Measurements from ENCODE around the gene CDRT4. TPM values are rescaled to one million over a fixed set of nuclear protein-coding genes. Genes with fewer than 3 reads are reported as not detected.

The CDRT4 gene
- total RNA-seq, 1 donor from 2014 or later, result 1.9 TPM

DNA sequence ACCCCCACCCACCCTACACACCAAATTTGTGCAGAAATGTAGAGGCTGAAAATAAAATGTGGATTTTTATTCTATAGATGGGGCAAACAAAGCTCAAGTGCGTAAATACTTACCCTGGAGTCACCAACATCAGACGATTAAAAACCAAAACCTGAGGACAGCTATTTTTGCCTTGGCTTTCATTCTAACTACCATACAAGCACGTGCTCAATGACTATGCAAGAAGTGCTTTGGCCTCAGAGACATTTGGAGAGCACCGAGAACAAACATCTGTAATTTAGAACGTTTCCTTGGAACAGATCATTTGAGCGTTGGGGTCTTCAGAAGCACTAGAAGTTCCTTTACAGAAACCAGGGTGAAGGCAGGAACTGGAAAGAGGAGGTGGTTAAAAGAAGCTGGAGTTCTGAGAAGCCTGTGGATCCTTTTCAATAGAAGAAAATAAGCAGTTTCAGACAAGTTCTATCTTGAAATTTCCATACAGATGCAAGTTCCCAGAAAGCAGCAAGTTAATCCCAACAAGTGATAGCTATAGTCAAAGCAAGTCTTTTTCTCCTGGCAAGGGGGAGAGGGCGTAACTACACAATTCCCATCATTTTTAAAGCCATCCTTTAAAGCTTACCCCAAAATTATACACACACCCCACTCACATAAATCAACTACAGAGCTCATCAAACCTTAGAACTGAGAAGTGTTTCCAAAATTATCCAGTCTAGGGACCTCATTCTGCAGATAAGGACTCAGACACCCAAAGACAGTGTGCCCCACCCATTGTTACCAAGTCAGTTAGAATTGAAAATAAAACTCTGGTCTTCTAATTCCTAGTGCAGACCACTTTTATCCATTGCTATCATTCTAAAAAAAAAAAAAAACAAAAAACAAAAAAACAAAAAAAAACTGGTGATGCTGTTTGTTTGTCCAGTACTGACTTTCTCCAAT lies 29.6 kb upstream of the CDRT4 start:
- ATAC-seq (ENCODE audit: poor library complexity), result peak; percentile 70
- no peak for DNase-seq
- intact Hi-C loops (cut with DNase I), result no loop called here

DNA sequence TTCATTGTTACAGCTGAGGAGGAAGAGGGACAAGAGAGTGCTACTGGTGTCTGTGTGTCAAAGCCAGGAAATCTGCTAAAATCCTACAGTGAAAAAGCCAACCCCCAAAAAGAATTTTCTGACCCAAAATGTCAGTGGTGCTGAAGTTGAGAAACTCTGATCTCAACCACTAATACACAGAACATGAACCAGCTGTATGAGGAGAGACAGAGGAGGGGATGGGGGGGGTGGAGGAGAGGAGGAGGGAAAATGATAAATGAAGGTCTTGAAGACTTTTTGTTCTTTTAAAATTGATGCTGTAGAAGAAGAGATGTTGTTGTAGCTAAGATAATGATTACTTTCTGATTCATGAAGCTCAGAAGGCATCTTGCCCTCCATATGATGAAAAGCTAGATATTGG lies 27.4 kb upstream of the CDRT4 start:
- intact Hi-C loops (cut with DNase I), result no loop called here
- no peak for ATAC-seq (ENCODE audit: poor library complexity)
- DNase-seq, result no peak

DNA sequence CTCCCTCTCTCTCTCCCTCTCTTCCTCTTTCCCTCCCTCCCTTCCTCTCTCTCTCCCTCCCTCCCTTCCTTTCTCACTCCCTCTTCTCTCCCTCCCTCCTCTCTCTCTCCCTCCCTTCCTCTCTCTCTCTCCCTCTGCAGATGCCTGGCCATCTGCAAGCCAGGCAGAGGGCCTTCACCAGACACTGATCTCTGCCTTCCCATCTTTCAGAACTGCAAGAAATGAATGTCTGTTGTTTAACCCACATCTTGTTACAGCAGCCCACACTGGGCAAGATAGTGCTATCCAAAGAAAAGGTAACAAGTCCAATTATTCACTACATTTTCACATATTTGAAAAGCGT lies 26.2 kb upstream of the CDRT4 start:
- intact Hi-C loops (cut with DNase I), result no loop called here
- ATAC-seq (ENCODE audit: poor library complexity) (no peak), DNase-seq (no peak)

DNA sequence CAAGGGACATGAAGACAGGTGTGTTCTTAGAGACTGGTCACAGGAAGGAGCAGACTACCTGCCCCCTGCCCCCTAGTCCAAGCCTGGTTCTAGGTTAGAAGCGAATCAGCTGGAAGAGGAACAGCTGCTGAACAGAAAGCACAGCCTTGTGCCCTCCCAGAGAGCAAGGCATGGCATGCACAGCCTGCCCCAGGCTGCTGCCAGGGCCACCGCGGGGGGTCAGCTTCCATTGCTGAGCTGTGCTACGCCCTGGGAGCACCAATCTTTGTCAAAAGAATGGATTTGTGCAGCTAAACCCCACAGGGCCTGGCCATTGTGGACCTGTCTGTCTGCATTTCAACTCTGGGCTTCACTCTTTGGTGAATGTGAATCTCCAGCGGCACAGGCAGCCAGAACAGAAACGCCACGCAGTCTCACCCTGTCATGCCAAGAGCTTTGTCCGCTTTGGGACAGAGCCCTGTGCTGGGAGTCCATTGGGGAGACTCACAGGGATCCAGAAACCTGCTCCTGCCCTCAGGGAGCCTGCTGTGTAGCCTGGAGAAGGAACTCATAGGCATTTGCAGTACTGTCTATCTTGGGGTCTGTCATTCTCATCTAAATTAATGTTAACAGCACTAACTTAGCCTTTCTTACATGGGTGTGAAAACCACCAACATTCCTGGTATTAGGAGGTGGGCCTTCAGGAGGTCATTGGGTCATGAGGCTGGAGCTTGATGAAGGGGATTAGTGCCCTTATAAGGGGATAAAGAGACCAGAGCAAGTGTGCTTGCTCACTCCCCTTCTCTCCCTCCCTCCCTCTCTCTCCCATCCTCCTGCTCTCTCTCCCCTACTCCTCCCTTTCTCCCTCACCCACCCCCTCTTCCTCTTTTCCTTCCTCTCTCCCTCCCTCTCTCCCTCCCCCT lies 25.6 kb upstream of the CDRT4 start:
- ATAC-seq (ENCODE audit: poor library complexity) (no peak), DNase-seq (no peak)
- intact Hi-C loops (cut with DNase I), result no loop called here

DNA sequence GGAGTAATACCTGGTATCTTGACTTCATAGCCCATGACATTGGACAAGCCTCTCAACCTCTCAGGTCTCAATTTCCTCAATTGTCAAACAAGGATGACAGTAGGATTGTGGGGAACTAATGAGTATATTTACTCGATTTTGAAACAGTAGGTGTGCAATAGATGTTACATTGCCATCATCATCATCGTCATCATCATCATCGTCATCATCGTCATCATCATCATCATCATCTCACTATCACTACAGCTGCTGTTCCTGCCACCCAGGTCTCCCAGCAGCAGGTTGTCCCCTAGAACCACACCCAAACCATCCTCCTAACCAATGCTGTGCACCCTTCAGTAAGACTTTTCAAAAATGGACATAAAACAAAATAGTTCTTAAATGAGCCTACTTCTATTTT lies 24.8 kb upstream of the CDRT4 start:
- no peak for ATAC-seq (ENCODE audit: poor library complexity)
- intact Hi-C loops (cut with DNase I), result no loop called here
- no peak for DNase-seq

DNA sequence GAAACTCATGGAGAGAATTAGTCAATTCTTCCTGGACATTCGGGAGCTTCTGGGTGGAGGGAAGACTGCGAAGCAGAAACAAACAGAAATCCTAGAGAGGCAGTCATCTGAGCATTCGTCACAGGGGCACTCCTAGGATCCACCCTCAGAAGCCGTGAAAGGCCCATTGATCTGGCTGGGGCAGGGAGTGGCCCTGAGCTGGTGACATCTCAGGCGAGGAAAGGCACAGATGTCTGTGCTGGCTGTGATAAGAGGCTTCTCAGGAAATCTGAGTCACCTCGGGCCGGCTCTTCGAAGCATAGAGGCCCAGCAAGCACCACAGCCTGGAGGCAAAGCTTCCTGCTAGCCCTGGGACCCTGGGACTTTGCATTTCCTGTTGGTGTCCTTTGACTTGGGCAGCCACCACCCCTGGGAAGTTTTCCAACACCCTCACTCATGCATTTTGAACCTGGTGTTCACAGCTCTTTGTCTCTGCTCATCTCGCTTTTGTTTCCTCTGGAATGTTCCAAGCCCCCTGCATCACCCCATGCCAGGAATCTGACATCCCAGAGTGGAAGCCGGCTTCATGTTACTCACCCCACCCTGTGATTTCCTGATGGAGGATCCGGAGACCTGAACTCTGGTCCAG lies 23.3 kb upstream of the CDRT4 start:
- DNase-seq (peak; percentile 76), ATAC-seq (ENCODE audit: poor library complexity) (peak; percentile 86)
- intact Hi-C loops (cut with DNase I), result no loop called here

DNA sequence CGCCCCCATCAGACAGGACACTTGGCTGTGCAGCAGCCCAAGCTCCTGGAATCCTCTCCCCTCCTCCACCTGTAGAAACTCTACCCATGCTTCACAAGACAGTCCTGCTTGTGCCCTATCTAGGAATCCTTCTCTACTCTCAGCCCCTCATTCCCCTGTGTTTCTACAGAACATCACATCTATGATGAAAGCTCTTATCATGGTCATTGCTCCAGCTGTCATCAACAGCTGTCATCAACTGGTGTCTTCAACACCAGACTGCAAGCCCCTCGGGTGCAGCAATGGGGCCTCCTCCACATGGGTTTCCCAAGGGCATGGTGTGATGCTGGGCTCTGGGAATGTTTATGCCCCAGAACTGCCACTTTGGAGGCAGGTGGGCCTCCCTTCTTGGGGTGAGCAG lies 21.1 kb upstream of the CDRT4 start:
- intact Hi-C loops (cut with DNase I), result no loop called here
- DNase-seq (no peak), ATAC-seq (ENCODE audit: poor library complexity) (no peak)

DNA sequence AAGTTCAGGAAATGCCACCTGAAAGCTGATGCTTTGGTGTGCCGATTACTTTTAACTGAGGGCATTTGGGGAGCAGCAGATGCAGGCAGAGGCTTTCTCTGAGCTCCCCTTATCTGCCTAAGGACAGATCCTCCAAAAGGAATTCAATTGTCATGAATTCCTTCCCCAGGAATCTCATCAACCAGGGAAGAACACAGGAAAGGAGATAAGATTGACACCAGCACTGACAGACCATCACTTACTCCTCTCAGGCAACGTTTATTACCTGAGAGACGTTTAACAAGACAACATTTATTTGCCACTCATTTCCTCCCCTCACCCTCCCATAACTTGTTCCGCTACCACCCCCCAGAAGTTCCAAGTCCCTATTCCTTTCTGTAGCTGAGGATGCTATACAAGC lies 17.6 kb upstream of the CDRT4 start:
- ATAC-seq (ENCODE audit: poor library complexity) (no peak), DNase-seq (no peak)
- intact Hi-C loops (cut with DNase I), result no loop called here

DNA sequence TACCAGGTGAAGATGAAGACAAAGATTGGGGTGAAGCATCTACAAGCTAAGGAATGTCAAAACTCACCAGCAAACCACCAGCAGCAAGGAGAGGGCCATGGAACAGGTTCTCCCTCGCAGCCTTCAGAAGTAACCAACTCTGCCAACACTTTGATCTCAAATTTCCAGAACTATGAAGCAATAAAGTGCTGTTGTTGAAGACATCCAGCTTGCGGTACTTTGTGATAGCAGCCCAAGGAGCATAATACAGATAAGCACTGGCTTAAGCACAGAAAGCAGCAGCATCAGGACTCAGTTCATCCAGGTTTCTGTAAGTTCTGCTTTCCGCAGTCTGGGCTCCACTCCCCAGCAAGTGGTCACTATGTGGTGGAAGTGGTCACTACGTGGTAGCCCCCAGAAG lies 16.0 kb upstream of the CDRT4 start:
- DNase-seq (no peak), ATAC-seq (ENCODE audit: poor library complexity) (no peak)
- intact Hi-C loops (cut with DNase I), result no loop called here

DNA sequence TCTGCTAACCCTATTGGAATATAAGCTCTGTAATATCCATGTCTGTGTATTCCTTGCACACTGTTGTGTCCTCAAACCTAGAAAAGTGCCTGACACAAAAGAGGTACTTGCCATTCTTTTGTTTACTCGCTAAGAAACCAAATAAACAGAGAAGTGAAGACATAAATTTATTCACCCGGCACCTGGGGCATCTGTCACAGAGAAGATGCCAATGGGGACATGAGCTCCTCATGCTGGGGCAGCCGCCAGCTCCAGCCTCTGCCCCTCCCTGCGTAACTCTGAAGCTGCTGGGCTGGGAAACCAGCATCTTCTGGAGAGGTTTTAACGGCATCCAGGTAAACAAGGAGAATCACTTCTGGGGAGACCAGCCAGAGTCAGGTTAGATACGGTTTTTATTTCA lies 15.1 kb upstream of the CDRT4 start:
- DNase-seq (no peak), ATAC-seq (ENCODE audit: poor library complexity) (no peak)
- intact Hi-C loops (cut with DNase I), result no loop called here

DNA sequence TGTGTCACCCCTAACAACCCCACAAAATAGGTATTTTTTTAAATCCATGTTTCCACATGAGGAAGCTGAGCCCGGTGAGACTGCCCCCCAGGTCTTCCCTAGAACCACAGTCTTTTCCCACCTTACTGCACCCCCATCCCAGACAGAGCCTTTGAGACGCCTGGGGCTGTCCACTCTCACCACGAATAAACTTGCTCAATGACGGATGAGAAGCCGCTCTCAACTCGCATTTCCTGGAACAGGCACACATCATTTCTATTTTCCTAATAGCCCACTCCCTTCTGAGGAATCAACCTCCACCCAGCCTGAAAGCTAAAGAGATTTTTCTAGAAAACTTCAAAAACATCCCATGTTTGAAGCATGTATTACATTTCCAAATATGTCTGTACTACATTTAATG lies 14.1 kb upstream of the CDRT4 start:
- no peak for DNase-seq
- no peak for ATAC-seq (ENCODE audit: poor library complexity)
- intact Hi-C loops (cut with DNase I), result no loop called here

DNA sequence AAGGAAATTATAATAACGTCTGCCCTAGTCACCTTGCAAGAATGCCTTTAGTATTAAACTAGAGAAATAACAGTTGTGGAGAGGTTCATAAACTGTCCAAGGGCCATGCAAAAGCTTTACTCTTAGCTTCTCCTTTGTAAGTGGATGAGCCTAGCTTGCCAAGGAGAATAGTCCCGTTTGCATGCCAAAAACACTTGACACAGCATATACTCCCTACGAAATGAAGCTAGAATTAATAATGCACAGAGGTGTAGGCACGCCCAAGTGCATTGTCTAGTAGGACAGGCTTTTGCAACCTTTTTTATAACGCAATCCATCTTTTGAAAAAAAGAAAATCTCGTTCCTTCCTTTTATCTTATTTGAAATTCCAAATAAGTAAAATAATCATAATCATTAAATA lies 12.8 kb upstream of the CDRT4 start:
- intact Hi-C loops (cut with DNase I), result no loop called here
- ATAC-seq (ENCODE audit: poor library complexity) (peak; percentile 23), DNase-seq (no peak)

DNA sequence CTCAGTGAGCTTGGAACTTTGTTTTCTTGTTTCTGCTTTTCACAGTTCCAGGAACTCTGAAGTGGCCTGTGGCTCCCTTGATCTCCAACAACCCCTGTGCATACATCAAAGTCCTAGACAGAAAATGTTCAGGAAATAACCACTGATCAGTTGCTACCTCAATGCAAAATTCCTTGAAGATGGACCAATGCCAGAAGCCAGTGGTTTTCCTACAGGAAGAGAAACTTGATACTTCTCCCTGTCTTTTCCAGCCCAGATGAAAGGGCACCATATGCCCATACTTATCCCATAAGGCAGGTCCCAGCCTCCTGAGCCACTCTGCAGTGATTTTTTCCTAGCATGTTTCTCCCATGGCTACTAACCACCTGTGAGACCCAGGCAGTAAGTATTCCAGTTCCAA lies 12.3 kb upstream of the CDRT4 start:
- DNase-seq (no peak), ATAC-seq (ENCODE audit: poor library complexity) (no peak)
- intact Hi-C loops (cut with DNase I), result no loop called here

DNA sequence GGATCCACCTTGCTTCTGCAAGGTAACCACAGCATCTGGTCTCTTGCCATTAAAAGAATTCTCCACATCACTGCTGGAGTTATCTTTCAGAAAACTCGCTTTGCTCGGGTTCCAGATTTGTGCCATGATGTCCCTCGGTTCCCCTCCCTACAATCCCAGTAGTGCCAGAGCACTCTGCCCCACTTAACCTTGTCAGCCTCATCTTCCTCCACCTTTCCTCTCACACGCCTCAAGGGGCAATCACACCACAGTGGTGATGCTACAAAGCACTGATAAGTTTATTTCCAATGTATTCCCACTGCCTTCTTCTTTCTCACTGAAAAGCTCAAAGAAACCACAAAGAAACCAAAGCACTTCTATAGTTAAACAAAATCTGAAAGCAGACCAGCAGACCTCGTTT lies 11.4 kb upstream of the CDRT4 start:
- DNase-seq (no peak), ATAC-seq (ENCODE audit: poor library complexity) (peak; percentile 44)

DNA sequence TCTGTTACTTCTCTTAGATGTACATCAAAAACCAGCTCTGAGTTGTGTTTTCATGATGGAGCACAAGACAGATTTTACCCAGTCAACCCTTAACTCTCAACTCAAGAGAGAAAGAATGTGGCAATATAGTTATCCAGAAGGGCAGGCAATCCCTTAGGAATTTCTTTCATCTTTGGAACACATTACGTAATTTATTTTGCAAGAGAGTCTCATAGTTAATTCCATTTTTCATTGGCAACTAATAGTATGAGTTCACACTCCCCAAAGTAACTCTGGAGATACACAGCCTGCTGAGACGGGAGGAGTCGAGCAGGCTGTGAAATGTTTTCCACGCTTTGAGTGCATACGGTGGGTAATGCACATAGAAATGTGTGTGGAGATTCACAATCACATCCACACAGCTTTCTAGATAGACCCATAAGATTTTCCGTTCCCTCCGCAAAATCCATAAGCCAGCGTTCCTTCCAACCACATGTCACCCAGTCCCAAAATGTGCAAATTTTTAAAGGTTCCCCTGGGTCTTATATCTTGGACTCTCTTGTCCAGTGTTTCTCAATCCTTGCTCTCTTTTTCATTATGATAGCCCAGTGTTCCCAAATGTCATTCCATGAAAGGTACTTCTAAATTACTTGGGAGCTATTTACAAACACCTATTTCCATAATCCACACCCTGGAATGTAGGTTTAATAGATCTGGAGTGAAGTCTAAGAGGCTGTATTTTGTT lies 8.4 kb upstream of the CDRT4 start:
- DNase-seq (no peak), ATAC-seq (ENCODE audit: poor library complexity) (peak; percentile 82)
- intact Hi-C loops (cut with DNase I), result no loop called here

More for the DNA sequence above, 11.4 kb upstream of the CDRT4 start:
- intact Hi-C loops (cut with DNase I), result no loop called here

DNA sequence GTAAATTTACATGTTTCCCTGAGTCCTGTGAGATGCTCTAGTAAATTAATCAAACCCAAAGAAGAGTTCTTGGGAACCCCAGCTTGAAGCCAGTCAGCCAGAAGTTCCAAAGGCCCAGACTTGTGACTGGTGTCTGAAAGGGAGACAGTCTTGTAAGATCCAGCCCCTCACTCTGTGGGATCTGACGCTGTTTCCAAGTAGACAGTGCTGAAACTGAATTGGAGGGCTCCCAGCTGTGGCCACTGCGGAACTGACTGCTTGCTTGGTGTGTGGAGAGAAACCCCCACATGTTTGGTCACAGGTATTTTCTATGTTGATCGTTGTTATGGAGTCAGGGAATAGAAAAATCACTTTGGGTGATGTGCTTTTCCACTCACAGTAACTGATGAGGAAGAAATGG lies 5.5 kb upstream of the CDRT4 start:
- DNase-seq (no peak), ATAC-seq (ENCODE audit: poor library complexity) (no peak)
- intact Hi-C loops (cut with DNase I), result no loop called here

DNA sequence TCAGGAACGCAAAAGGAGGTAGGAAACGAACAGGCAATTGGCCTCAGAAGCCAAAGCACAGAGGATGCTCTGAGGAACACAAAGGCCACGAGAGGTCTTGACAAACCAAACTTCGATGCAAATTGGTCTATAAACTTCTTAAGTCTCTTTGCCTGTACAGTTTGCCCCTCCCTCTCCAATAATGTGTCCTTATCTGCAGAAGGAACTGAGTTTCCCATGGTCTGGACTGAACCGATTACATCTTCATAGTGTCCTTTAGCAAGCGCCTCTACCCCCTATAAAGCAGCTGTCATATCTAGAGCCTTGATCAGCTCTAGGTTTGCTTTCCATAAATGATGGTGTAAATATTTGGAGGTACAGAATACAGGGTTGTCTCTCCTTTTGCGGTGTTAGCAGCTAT lies 3.1 kb upstream of the CDRT4 start:
- ATAC-seq (ENCODE audit: poor library complexity) (no peak), DNase-seq (no peak)
- intact Hi-C loops (cut with DNase I), result no loop called here

DNA sequence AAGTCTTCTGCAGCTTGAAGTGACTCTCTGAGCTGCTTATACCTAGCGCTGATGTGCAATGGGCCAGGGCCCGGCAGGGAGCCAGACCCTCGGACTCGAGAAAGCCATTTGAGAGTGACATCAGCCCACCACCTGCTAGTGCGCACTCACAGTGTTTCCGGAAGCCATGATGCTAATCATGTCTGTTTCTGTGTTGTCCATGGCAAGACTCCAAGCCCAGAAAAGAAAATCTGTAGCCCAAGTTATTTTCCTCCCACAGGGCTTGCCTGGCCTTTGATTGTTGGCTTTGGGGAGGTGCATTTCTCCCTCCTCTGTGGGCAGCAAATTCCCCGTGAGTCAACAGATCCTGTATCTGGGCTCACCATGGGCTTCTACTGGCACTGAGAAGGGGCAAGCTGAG lies 1.8 kb upstream of the CDRT4 start:
- DNase-seq, result no peak
- ATAC-seq (ENCODE audit: poor library complexity), result peak; percentile 32
- intact Hi-C loops (cut with DNase I), result no loop called here

DNA sequence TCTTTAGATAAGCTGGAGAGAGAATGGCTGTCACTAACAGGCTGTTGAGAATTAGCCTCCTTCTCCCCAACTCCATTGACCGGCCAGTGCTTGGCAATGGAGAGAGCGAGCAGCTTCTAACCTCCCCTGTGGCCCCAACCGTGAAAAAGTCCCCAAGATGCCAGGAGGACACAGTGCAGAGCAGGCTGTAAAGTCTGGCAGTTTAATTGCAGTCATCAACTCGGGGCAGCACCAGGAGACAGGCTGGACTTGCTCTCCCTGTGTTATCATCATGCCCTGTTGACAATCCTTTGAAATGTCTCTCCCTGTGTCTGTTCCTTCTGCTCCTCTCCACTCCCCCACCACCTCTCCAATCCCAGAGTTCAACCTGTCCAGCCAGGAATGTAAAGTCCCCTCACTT lies 705 bp upstream of the CDRT4 start:
- DNase-seq (no peak), ATAC-seq (ENCODE audit: poor library complexity) (peak; percentile 8)
- intact Hi-C loops (cut with DNase I), result no loop called here

All from Right ventricle myocardium superior (tissue), 1 donor.